IPS DF 4.7 (cell line): ENCODE measurements around the gene TSHZ1.

Source experiments
- DNase-seq: peaks from one replicate; pipeline ENCODE4 v3.0.0-alpha.2; 2013; ENCODE audit warnings: low spot score; ENCODE audit errors: extremely low read depth

Gene TSHZ1

GRCh38 chr18:75269696-75270095, 59.1 kb downstream of the TSHZ1 start:
- no peak for DNase-seq

GRCh38 chr18:75271952-75272351, 61.4 kb downstream of the TSHZ1 start:
- no peak for DNase-seq

- no peak for DNase-seq
Observed at GRCh38 chr18:75273817-75274216, 63.2 kb downstream of the TSHZ1 start.

GRCh38 chr18:75275226-75275625, 64.6 kb downstream of the TSHZ1 start:
- DNase-seq: no peak

GRCh38 chr18:75276818-75277609, 66.4 kb downstream of the TSHZ1 start:
- no peak for DNase-seq

GRCh38 chr18:75277610-75277928, 67.0 kb downstream of the TSHZ1 start:
- DNase-seq: no peak

- no peak for DNase-seq
Observed at GRCh38 chr18:75279381-75279780, 68.8 kb downstream of the TSHZ1 start.

- no peak for DNase-seq
Observed at GRCh38 chr18:75280427-75281280, 70.1 kb downstream of the TSHZ1 start.

GRCh38 chr18:75282746-75283145, 72.1 kb downstream of the TSHZ1 start:
- DNase-seq: no peak

- no peak for DNase-seq
Observed at GRCh38 chr18:75283731-75284130, 73.1 kb downstream of the TSHZ1 start.

- no peak for DNase-seq
Observed at GRCh38 chr18:75284566-75284965, 74.0 kb downstream of the TSHZ1 start.

- no peak for DNase-seq
Observed at GRCh38 chr18:75285876-75286275, 75.3 kb downstream of the TSHZ1 start.

GRCh38 chr18:75287006-75287405, 76.4 kb downstream of the TSHZ1 start:
- no peak for DNase-seq

GRCh38 chr18:75287700-75288099, 77.1 kb downstream of the TSHZ1 start:
- no peak for DNase-seq

- no peak for DNase-seq
Observed at GRCh38 chr18:75289761-75290160, 79.2 kb downstream of the TSHZ1 start.

GRCh38 chr18:75290737-75291358, 80.3 kb downstream of the TSHZ1 start:
- no peak for DNase-seq

- DNase-seq: no peak
Observed at GRCh38 chr18:75291460-75291859, 80.9 kb downstream of the TSHZ1 start.

- no peak for DNase-seq
Observed at GRCh38 chr18:75293591-75293990, 83.0 kb downstream of the TSHZ1 start.

GRCh38 chr18:75297731-75298130, 87.1 kb downstream of the TSHZ1 start:
- no peak for DNase-seq

- no peak for DNase-seq
Observed at GRCh38 chr18:75304678-75305557, 94.3 kb downstream of the TSHZ1 start.

GRCh38 chr18:75305984-75306383, 95.4 kb downstream of the TSHZ1 start:
- no peak for DNase-seq
